ENCODE results near the gene RABAC1. TPM values are rescaled to one million over a fixed set of nuclear protein-coding genes. Genes with fewer than 3 reads are reported as not detected.

The RABAC1 gene
- total RNA-seq, 1 experiment from 2014 or later: 69.1 TPM

- DNase-seq (ENCODE audit: low read depth, low spot score) (no peak), ATAC-seq (no peak)
- H3K36me3 ChIP-seq (ENCODE audit: control insufficient read depth, insufficient read depth, low read length): no peaks in the 10 kb centered on the region; the same call in 1 of the 2 replicates
- H3K9me3 ChIP-seq (ENCODE audit: control insufficient read depth, insufficient read depth, low read depth, low read length): no peaks in the 10 kb centered on the region
- intact Hi-C loops (cut with micrococcal nuclease; ENCODE audit: unreplicated experiment) (no loop called here), in situ Hi-C loops (cut with HindIII; ENCODE audit: low pct_unique_long_range_greater_than_20kb, low sequenced_read_pairs) (no loop called here)
- ChIA-PET POLR2A (no interaction called here), CTCF (no interaction called here)
- peaks cover 4% of the 10 kb centered on the region; the same call in 1 of the 2 replicates for H3K27me3 ChIP-seq (ENCODE audit: control insufficient read depth, insufficient read depth, low read length)
- H3K4me1 ChIP-seq (ENCODE audit: control insufficient read depth, insufficient read depth, low read length): no peaks in the 10 kb centered on the region
- H3K4me3 ChIP-seq (ENCODE audit: low read depth in 2 of 2, low read length in 2 of 2): no peak overlapping the region
- no TSS peak for BruUV-seq (replicated peaks)
- no peak overlapping the region for H3K27ac ChIP-seq (ENCODE audit: low read length)
- TF ChIP-seq SIN3A (IDR thresholded peaks at IDR 0.05; ENCODE audit: borderline replicate concordance, insufficient read depth, low read depth, low read length) (no peak), REST (IDR thresholded peaks at IDR 0.05; ENCODE audit: insufficient read depth in 1 of 2, low read depth in 2 of 2, low read length in 1 of 2) (0 out of 4 replicates have a peak, but pooled peaks of 1 of the 2 experiments have one; percentile 25), CTCF (IDR thresholded peaks at IDR 0.05) (no peak), TCF7L2 (IDR thresholded peaks at IDR 0.05; ENCODE audit: low read depth, low read length) (no peak), POLR2AphosphoS5 (IDR thresholded peaks at IDR 0.05; ENCODE audit: low read depth, low read length) (no peak)
These were observed 38.7 kb upstream of the RABAC1 start for GRCh38 chr19:41997851-41998229.

GRCh38 chr19:41997121-41997850 lies 38.2 kb upstream of the RABAC1 start:
- Histone ChIP-seq H3K27ac (ENCODE audit: low read length) (no peak overlapping the region), H3K4me3 (ENCODE audit: low read depth in 2 of 2, low read length in 2 of 2) (no peak overlapping the region), H3K9me3 (ENCODE audit: control insufficient read depth, insufficient read depth, low read depth, low read length) (no peaks in the 10 kb centered on the region), H3K36me3 (ENCODE audit: control insufficient read depth, insufficient read depth, low read length) (no peaks in the 10 kb centered on the region; the same call in 1 of the 2 replicates), H3K27me3 (ENCODE audit: control insufficient read depth, insufficient read depth, low read length) (peaks cover 4% of the 10 kb centered on the region; the same call in 1 of the 2 replicates), H3K4me1 (ENCODE audit: control insufficient read depth, insufficient read depth, low read length) (no peaks in the 10 kb centered on the region)
- ATAC-seq: peak; percentile 61; the same call in 1 of the 2 replicates
- intact Hi-C loops (cut with micrococcal nuclease; ENCODE audit: unreplicated experiment): no loop called here
- TF ChIP-seq POLR2AphosphoS5 (IDR thresholded peaks at IDR 0.05; ENCODE audit: low read depth, low read length) (no peak), SIN3A (IDR thresholded peaks at IDR 0.05; ENCODE audit: borderline replicate concordance, insufficient read depth, low read depth, low read length) (no peak), REST (IDR thresholded peaks at IDR 0.05; ENCODE audit: insufficient read depth in 1 of 2, low read depth in 2 of 2, low read length in 1 of 2) (peak; percentile 91 to 96), TCF7L2 (IDR thresholded peaks at IDR 0.05; ENCODE audit: low read depth, low read length) (no peak), CTCF (IDR thresholded peaks at IDR 0.05) (no peak)
- no TSS peak for BruUV-seq (replicated peaks)
- in situ Hi-C loops (cut with HindIII; ENCODE audit: low pct_unique_long_range_greater_than_20kb, low sequenced_read_pairs): no loop called here
- no peak for DNase-seq (ENCODE audit: low read depth, low spot score)
- CTCF ChIA-PET: interaction anchor here (0.6 kb wide), 1 partner anchor 50 kb away, joined by 8 read pairs; no protein-coding TSS in a partner anchor
- POLR2A ChIA-PET: no interaction called here
